Measurements from ENCODE around the gene RAB10. TPM values are rescaled to one million over a fixed set of nuclear protein-coding genes. Genes with fewer than 3 reads are reported as not detected.

The RAB10 gene
- total and polyA plus RNA-seq, 2 of the 4 experiments (the other 2 are of a cell fraction): 30.1 to 77.1 TPM

DNA sequence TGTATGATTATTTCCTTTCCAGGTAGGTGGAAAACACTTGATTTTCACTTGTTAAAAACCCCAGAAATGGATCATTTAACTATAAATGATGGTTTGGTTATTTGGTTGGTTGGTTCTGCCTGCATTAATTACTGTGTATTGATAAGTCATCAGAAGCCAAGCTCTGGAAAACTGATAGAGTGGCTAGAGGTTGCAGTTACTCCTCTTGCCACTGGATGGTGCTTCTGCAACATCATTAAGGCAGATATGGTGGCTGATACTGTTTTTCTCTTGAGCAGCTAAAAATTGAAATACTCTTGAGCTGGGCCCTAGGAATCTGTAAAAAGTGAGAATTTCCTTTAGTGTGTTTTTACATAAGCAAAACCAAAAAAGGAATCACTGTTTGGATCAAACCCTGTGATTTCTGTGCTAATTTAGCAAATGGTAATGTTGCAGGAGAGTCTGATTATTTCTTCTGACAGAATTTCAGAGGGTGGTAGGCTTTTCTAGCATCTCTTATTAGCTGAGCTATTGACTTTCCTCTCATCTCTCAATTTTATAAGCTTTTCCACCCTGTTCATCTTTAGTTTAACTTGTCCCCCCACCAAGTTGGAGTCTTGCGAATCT lies 54.3 kb downstream of the RAB10 start:
- no peak overlapping the region for H2BK15ac ChIP-seq (ENCODE audit: low read depth, low read length)
- H3K9me1 ChIP-seq (ENCODE audit: insufficient read depth, low read length): 0 out of 2 replicates have a peak, but pooled peaks cover 4% of the 10 kb centered on the region
- no peak overlapping the region for H3K4me3 ChIP-seq (ENCODE audit: insufficient read depth, low read depth, low read length)
- H2BK5ac ChIP-seq (ENCODE audit: low read depth, low read length, poor library complexity, severe bottlenecking): no peak overlapping the region
- intact Hi-C loops (cut with micrococcal nuclease): loop anchor here (1.0 to 10.0 kb wide), 3 partner anchors 39 to 93 kb away; no protein-coding TSS in a partner anchor
- no peak overlapping the region for H2AK9ac ChIP-seq (replicated peaks; ENCODE audit: low read depth, low read length, poor library complexity)
- no peak overlapping the region for H2AFZ ChIP-seq (replicated peaks; ENCODE audit: low read length, poor library complexity)
- BruUV-seq (replicated peaks): no TSS peak
- H3K9me3 ChIP-seq (ENCODE audit: control insufficient read depth, insufficient read depth, low read length): no peaks in the 10 kb centered on the region
- no peak overlapping the region for H3K9ac ChIP-seq (ENCODE audit: low read depth, low read length)
- ATAC-seq (ENCODE audit: low read depth): peak; percentile 82
- no peak overlapping the region for H3K18ac ChIP-seq (ENCODE audit: low read depth, low read length)
- H3K23ac ChIP-seq (ENCODE audit: low read depth, low read length): no peak overlapping the region
- peaks cover 74% of the 10 kb centered on the region for H4K20me1 ChIP-seq (ENCODE audit: insufficient read depth, low read length)
- dilution Hi-C loops (cut with HindIII; ENCODE audit: low sequenced_read_pairs, unreplicated experiment): no loop called here
- no peaks in the 10 kb centered on the region for H3K27me3 ChIP-seq (ENCODE audit: control insufficient read depth, insufficient read depth, low read length)
- peak; percentile 36 for DNase-seq
- no peak overlapping the region for H3K4me2 ChIP-seq (ENCODE audit: low read depth, low read length)
- ChIA-PET CTCF (interaction anchor here (0.5 to 1.4 kb wide), 7 partner anchors 14 to 133 kb away, joined by 3 to 4 read pairs (median 3); no protein-coding TSS in a partner anchor), POLR2A (ENCODE audit: unreplicated experiment) (no interaction called here)
- no peak overlapping the region for H3K56ac ChIP-seq (ENCODE audit: extremely low read depth, insufficient read depth, low read length)
- H3K36me3 ChIP-seq (ENCODE audit: control insufficient read depth, insufficient read depth, low read length): no peaks in the 10 kb centered on the region
- H3K4me1 ChIP-seq (ENCODE audit: control insufficient read depth, insufficient read depth, low read length): no peaks in the 10 kb centered on the region; the same call in 1 of the 2 replicates
- H2BK120ac ChIP-seq (ENCODE audit: low read depth, low read length): no peak overlapping the region
- no peak overlapping the region for H3K4ac ChIP-seq (ENCODE audit: low read depth, low read length)
- no peak overlapping the region for H3K14ac ChIP-seq (replicated peaks; ENCODE audit: low read depth, low read length)
- no peak overlapping the region for H2BK20ac ChIP-seq (ENCODE audit: low read depth, low read length)
- H4K91ac ChIP-seq (ENCODE audit: insufficient read depth, low read depth, low read length): no peak overlapping the region
- in situ Hi-C loops (cut with MboI; ENCODE audit: low sequenced_read_pairs): no loop called here
- H4K8ac ChIP-seq (ENCODE audit: low read depth in 2 of 2, low read length in 2 of 2): no peak overlapping the region
- no peak overlapping the region for H4K5ac ChIP-seq (ENCODE audit: low read depth, low read length)
- TF ChIP-seq SMC3 (IDR thresholded peaks at IDR 0.05; ENCODE audit: low read depth, low read length): peak; percentile 63
- TF ChIP-seq RAD21 (IDR thresholded peaks at IDR 0.05; ENCODE audit: low read length): peak; percentile 64
- TF ChIP-seq, protein P1, sequence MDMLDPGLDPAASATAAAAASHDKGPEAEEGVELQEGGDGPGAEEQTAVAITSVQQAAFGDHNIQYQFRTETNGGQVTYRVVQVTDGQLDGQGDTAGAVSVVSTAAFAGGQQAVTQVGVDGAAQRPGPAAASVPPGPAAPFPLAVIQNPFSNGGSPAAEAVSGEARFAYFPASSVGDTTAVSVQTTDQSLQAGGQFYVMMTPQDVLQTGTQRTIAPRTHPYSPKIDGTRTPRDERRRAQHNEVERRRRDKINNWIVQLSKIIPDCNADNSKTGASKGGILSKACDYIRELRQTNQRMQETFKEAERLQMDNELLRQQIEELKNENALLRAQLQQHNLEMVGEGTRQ (IDR thresholded peaks at IDR 0.05; ENCODE audit: low read depth, low read length): no peak
- no peak for TF ChIP-seq RFX5 (IDR thresholded peaks at IDR 0.05; ENCODE audit: low read depth, low read length)
- TF ChIP-seq, protein P2, sequence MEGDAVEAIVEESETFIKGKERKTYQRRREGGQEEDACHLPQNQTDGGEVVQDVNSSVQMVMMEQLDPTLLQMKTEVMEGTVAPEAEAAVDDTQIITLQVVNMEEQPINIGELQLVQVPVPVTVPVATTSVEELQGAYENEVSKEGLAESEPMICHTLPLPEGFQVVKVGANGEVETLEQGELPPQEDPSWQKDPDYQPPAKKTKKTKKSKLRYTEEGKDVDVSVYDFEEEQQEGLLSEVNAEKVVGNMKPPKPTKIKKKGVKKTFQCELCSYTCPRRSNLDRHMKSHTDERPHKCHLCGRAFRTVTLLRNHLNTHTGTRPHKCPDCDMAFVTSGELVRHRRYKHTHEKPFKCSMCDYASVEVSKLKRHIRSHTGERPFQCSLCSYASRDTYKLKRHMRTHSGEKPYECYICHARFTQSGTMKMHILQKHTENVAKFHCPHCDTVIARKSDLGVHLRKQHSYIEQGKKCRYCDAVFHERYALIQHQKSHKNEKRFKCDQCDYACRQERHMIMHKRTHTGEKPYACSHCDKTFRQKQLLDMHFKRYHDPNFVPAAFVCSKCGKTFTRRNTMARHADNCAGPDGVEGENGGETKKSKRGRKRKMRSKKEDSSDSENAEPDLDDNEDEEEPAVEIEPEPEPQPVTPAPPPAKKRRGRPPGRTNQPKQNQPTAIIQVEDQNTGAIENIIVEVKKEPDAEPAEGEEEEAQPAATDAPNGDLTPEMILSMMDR (conservative IDR thresholded peaks at IDR 0.05; ENCODE audit: low read depth, low read length): peak; percentile 63
- no peak for TF ChIP-seq MXI1 (IDR thresholded peaks at IDR 0.05; ENCODE audit: borderline replicate concordance, low read depth, low read length)
- H3K79me1 ChIP-seq (ENCODE audit: low read depth in 1 of 2, low read length in 2 of 2): peaks cover 25 to 71% of the 10 kb centered on the region in 2 experiments
- WGBS, 2 experiments (ENCODE audit: extremely low coverage in 2 of 2, insufficient read length in 1 of 2): 100% methylated on average over 1 of the region's 1 CpG; no CpG with 5 or more reads in 1 of the 2 experiments
- H2AK5ac ChIP-seq (ENCODE audit: low read depth, low read length): no peak overlapping the region
- no peak overlapping the region for H3K27ac ChIP-seq (ENCODE audit: insufficient read depth, low read length)
